ENCODE measurements around the gene ACADM.

- no peak for TF ChIP-seq CTCF (IDR thresholded peaks at IDR 0.05)
- no peak for TF ChIP-seq EP300 (IDR thresholded peaks at IDR 0.05)
These were observed 73.2 kb downstream of the ACADM start for GRCh38 chr1:75797606-75798216.
